HG02623 (cell line): ENCODE data around the gene CDC45.

Experiments
- ATAC-seq: cut with Tn5 transposase; IDR thresholded peaks from one replicate; pipeline ENCODE4 v1.9.1; 2021; ENCODE audit warnings: moderate library complexity; ENCODE audit not compliant: unreplicated experiment

Gene CDC45

GRCh38 chr22:19514831-19515565 lies 35.3 kb downstream of the CDC45 start:
- no peak for ATAC-seq

- no peak for ATAC-seq
Measured at GRCh38 chr22:19515654-19516377, 36.1 kb downstream of the CDC45 start.

- no peak for ATAC-seq
Measured at GRCh38 chr22:19516378-19517170, 36.9 kb downstream of the CDC45 start.

GRCh38 chr22:19517171-19517500 lies 37.4 kb downstream of the CDC45 start:
- no peak for ATAC-seq

GRCh38 chr22:19517919-19518611 lies 38.3 kb downstream of the CDC45 start:
- no peak for ATAC-seq

GRCh38 chr22:19518635-19519034 lies 38.9 kb downstream of the CDC45 start:
- ATAC-seq, result no peak

- ATAC-seq, result no peak
Measured at GRCh38 chr22:19519041-19519926, 39.6 kb downstream of the CDC45 start.

- ATAC-seq, result no peak
Measured at GRCh38 chr22:19520007-19520406, 40.3 kb downstream of the CDC45 start.

GRCh38 chr22:19520566-19521305 lies 41.0 kb downstream of the CDC45 start:
- ATAC-seq, result no peak

GRCh38 chr22:19522190-19522880 lies 42.6 kb downstream of the CDC45 start:
- no peak for ATAC-seq

GRCh38 chr22:19522881-19523239 lies 43.1 kb downstream of the CDC45 start:
- no peak for ATAC-seq

- no peak for ATAC-seq
Measured at GRCh38 chr22:19523240-19524169, 43.8 kb downstream of the CDC45 start.

GRCh38 chr22:19524170-19525115 lies 44.7 kb downstream of the CDC45 start, which contains the start of gene CLDN5:
CLDN5 (minus strand) TSS chr22:19524410; CDS start chr22:19524255, 155 bp downstream.
- ATAC-seq, result no peak

- no peak for ATAC-seq
Measured at GRCh38 chr22:19525116-19525660, 45.5 kb downstream of the CDC45 start.

- no peak for ATAC-seq
Measured at GRCh38 chr22:19525666-19526065, 45.9 kb downstream of the CDC45 start.

- ATAC-seq, result no peak
Measured at GRCh38 chr22:19526076-19526701, 46.5 kb downstream of the CDC45 start.
